Measurements from ENCODE around the gene SIT1. TPM values are rescaled to one million over a fixed set of nuclear protein-coding genes. Genes with fewer than 3 reads are reported as not detected.
A peak's percentile ranks its signal among the peaks of the same experiment; 100 is the strongest.

The SIT1 gene
- total RNA-seq, 1 donor from 2014 or later, result not detected

DNA sequence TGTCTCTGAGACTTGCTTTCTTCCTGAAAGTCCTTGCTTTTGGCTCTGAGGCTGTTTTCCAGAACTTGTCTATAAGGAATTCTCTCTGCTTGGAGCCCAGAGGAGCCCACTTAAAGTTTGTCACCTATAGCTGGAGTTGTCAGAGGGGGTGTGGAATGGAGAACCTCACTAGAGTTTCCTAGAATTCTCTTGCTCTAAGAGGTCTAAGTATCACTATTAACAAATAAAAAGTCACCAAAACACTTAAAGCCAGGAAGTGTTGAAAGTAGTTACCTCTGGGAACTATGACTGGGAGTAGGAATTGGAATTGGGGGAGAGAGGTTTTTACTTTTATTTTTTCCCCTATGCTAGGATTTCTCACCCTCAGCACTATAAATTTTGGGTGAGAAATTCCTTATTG, 15.0 kb downstream of the SIT1 start:
- H3K27me3 ChIP-seq (ENCODE audit: control insufficient read depth, insufficient read depth, low read length), result no peaks in the 10 kb centered on the region
- H3K36me3 ChIP-seq (ENCODE audit: control insufficient read depth, insufficient read depth, low read length), result no peaks in the 10 kb centered on the region
- H3K4me3 ChIP-seq (ENCODE audit: low read depth, low read length), result no peak overlapping the region
- DNase-seq (ENCODE audit: low read depth), result no peak
- TF ChIP-seq, protein P1, sequence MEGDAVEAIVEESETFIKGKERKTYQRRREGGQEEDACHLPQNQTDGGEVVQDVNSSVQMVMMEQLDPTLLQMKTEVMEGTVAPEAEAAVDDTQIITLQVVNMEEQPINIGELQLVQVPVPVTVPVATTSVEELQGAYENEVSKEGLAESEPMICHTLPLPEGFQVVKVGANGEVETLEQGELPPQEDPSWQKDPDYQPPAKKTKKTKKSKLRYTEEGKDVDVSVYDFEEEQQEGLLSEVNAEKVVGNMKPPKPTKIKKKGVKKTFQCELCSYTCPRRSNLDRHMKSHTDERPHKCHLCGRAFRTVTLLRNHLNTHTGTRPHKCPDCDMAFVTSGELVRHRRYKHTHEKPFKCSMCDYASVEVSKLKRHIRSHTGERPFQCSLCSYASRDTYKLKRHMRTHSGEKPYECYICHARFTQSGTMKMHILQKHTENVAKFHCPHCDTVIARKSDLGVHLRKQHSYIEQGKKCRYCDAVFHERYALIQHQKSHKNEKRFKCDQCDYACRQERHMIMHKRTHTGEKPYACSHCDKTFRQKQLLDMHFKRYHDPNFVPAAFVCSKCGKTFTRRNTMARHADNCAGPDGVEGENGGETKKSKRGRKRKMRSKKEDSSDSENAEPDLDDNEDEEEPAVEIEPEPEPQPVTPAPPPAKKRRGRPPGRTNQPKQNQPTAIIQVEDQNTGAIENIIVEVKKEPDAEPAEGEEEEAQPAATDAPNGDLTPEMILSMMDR (IDR thresholded peaks at IDR 0.05; ENCODE audit: insufficient read depth, low read length, severe bottlenecking), result no peak
- FAIRE-seq, result no peak

DNA sequence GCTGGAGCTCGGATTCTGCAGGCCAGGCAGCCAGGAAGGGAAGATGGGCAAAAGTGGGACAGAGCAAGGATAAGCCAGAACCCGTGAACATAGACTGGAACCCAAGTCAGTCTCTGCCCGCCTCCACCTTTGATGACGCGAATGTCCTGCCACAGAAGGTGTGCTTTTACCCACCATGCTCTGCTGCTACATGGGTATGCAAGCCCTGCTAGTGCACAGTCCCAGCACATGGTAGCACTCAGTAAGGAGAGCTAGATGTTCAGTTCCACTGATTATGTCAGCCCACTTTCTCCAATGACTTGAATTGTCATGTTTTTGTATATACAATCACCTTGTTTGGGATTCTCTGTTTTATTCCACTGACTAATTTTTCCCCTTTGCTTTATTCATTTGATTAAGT, 21.1 kb downstream of the SIT1 start:
- DNase-seq (ENCODE audit: low read depth) (no peak), FAIRE-seq (no peak)
- TF ChIP-seq, protein P1 (IDR thresholded peaks at IDR 0.05; ENCODE audit: insufficient read depth, low read length, severe bottlenecking), result no peak
- Histone ChIP-seq H3K36me3 (ENCODE audit: control insufficient read depth, insufficient read depth, low read length) (no peaks in the 10 kb centered on the region), H3K4me3 (ENCODE audit: low read depth, low read length) (no peak overlapping the region), H3K27me3 (ENCODE audit: control insufficient read depth, insufficient read depth, low read length) (no peaks in the 10 kb centered on the region)

DNA sequence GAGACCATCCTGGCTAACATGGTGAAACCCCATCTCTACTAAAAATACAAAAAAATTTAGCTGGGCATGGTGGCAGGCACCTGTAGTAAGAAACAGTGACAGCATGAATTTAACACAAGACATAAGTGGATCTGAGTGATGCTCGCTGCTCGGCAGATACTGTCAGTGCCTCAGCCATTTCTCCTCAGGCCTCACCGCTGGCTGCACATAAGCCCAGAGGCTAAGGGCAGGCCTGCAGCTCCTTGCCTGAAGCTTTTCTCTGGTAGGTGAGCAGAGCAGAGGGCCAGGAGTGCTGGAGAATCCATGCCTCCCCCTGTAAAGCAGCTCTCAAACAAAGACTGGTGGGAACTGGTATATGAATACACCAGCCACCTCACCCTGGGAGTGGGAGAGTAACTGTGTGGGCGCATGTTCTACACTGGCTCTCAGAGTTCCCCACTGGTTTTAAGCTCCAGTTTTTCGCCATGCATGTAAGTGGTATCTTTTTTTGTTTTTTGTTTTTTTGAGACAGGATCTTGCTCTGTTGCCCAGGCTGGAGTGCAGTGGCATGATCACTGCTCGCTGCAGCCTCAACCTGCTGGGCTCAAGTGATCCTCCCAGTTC, 22.2 kb downstream of the SIT1 start:
- no peaks in the 10 kb centered on the region for H3K27me3 ChIP-seq (ENCODE audit: control insufficient read depth, insufficient read depth, low read length)
- TF ChIP-seq, protein P1 (IDR thresholded peaks at IDR 0.05; ENCODE audit: insufficient read depth, low read length, severe bottlenecking), result no peak
- no peaks in the 10 kb centered on the region for H3K36me3 ChIP-seq (ENCODE audit: control insufficient read depth, insufficient read depth, low read length)
- no peak overlapping the region for H3K4me3 ChIP-seq (ENCODE audit: low read depth, low read length)
- FAIRE-seq (peak; percentile 7), DNase-seq (ENCODE audit: low read depth) (no peak)

DNA sequence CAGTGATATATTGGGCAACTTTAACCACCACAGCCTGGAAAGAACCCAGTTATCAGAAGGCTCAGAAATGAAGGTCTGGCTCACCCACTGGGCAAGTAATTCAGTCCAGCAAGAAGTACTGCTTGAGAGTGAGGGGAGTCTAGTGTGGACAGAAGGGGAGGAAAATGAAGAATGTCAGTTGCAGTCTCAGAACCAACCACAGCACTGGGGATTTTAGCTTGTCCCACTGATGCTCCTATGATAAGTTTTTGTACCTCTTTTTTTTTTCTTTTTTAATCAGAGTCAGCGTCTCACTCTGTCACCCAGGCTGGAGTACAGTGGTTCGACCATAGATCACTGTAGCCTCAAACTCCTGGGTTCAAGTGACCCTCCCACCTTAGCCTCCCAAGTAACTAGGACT, 23.2 kb downstream of the SIT1 start:
- TF ChIP-seq, protein P1 (IDR thresholded peaks at IDR 0.05; ENCODE audit: insufficient read depth, low read length, severe bottlenecking), result no peak
- Histone ChIP-seq H3K4me3 (ENCODE audit: low read depth, low read length) (no peak overlapping the region), H3K36me3 (ENCODE audit: control insufficient read depth, insufficient read depth, low read length) (no peaks in the 10 kb centered on the region), H3K27me3 (ENCODE audit: control insufficient read depth, insufficient read depth, low read length) (no peaks in the 10 kb centered on the region)
- FAIRE-seq, result no peak
- no peak for DNase-seq (ENCODE audit: low read depth)

DNA sequence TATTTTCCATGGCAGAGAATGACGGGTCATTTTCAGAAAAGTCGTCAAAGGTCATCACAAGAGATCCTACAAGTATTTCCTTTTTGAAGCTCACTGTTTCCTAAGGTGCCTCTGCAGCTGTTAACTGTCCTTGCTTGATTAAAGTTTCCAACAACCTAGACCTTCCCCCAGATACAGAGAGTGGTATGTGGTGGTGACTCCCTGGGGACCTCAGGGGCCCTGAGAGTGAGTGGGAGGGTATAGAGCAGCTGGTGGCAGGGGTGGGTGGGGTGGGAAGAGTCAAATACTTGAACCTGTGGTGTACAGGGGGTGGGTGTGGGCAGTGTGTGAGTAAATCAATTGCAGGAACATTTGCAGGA, 31.0 kb downstream of the SIT1 start:
- DNase-seq (ENCODE audit: low read depth) (no peak), FAIRE-seq (no peak)
- H3K36me3 ChIP-seq (ENCODE audit: control insufficient read depth, insufficient read depth, low read length), result no peaks in the 10 kb centered on the region
- TF ChIP-seq, protein P1 (IDR thresholded peaks at IDR 0.05; ENCODE audit: insufficient read depth, low read length, severe bottlenecking), result no peak
- no peak overlapping the region for H3K4me3 ChIP-seq (ENCODE audit: low read depth, low read length)
- peaks cover 4% of the 10 kb centered on the region for H3K27me3 ChIP-seq (ENCODE audit: control insufficient read depth, insufficient read depth, low read length)
